Adrenal gland (tissue), 5 donors: ENCODE measurements around the gene SPDYE1.
"Not testable (repeated sequence)": the region's sequence is repeated elsewhere in the genome, so short reads cannot be mapped to it uniquely, and the experiment has no call there.

ENCODE experiments used
- CTCF ChIP-seq, 6 experiments: fragments of 450-650 bp in 4 of 6; fragments of 200-600 bp in 2 of 6; sonication (generic) in 1 of 6; IDR thresholded peaks; 1 replicate in 5 of 6; 2 replicates in 1 of 6; pipeline versions ENCODE4 v1.5.1 to v1.8.0; 2016 to 2021; ENCODE audit warnings: antibody characterized with exemption in 6 of 6, mild to moderate bottlenecking in 2 of 6, moderate library complexity in 1 of 6
- POLR2A ChIP-seq, 2 donors: fragments of 450-650 bp; IDR thresholded peaks; one replicate each; pipeline ENCODE4 v1.6.1; 2017; ENCODE audit warnings: antibody characterized with exemption in 2 of 2, mild to moderate bottlenecking in 2 of 2, moderate library complexity in 1 of 2
- donor health status: DM: no; HTN: no; CAD: no.

GRCh38 chr7:43982848-43983247, 14.8 kb upstream of the SPDYE1 start:
- TF ChIP-seq CTCF, POLR2A (IDR thresholded peaks at IDR 0.05): not testable (repeated sequence)
